A673 (cell line): ENCODE data around the gene MINK1.

Experiments
- EZH2 ChIP-seq: fragments of 200-600 bp; sonication (generic); IDR thresholded peaks from 2 replicates; pipeline ENCODE4 v1.6.1; 2017; ENCODE audit warnings: borderline replicate concordance, low read depth, mild to moderate bottlenecking, mixed read lengths, antibody characterized with exemption, low read length; ENCODE audit not compliant: poor library complexity, severe bottlenecking
- TF ChIP-seq, protein P1 (sequence below): fragments of 300-800, 200-600 bp; sonication (generic); conservative IDR thresholded peaks from 2 replicates; pipeline ENCODE4 v1.5.1; 2017; ENCODE audit warnings: low read depth, mild to moderate bottlenecking, antibody characterized with exemption, low read length, moderate library complexity, mixed read lengths

- TF ChIP-seq, protein P1, sequence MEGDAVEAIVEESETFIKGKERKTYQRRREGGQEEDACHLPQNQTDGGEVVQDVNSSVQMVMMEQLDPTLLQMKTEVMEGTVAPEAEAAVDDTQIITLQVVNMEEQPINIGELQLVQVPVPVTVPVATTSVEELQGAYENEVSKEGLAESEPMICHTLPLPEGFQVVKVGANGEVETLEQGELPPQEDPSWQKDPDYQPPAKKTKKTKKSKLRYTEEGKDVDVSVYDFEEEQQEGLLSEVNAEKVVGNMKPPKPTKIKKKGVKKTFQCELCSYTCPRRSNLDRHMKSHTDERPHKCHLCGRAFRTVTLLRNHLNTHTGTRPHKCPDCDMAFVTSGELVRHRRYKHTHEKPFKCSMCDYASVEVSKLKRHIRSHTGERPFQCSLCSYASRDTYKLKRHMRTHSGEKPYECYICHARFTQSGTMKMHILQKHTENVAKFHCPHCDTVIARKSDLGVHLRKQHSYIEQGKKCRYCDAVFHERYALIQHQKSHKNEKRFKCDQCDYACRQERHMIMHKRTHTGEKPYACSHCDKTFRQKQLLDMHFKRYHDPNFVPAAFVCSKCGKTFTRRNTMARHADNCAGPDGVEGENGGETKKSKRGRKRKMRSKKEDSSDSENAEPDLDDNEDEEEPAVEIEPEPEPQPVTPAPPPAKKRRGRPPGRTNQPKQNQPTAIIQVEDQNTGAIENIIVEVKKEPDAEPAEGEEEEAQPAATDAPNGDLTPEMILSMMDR: no peak
- TF ChIP-seq EZH2: no peak
Observed at GRCh38 chr17:4940555-4941318, 107.6 kb downstream of the MINK1 start.
